HEK293 (cell line): ENCODE data around the gene LEP.

ENCODE experiments used
- GLIS1 ChIP-seq: fragments of 450-650 bp; formaldehyde crosslinking; IDR thresholded peaks from 2 replicates; pipeline ENCODE4 v1.5.1; 2016; ENCODE audit warnings: missing biosample characterization, missing genetic modification characterization
- REPIN1 ChIP-seq: fragments of 450-650 bp; formaldehyde crosslinking; IDR thresholded peaks from 2 replicates; pipeline ENCODE4 v1.5.1; 2017; ENCODE audit warnings: missing biosample characterization, missing genetic modification characterization, low read depth
- ZNF140 ChIP-seq: fragments of 450-650 bp; formaldehyde crosslinking; IDR thresholded peaks from 2 replicates; pipeline ENCODE4 v1.5.1; 2016; ENCODE audit warnings: missing biosample characterization, missing genetic modification characterization
- ZNF747 ChIP-seq: fragments of 450-650 bp; formaldehyde crosslinking; IDR thresholded peaks from 2 replicates; pipeline ENCODE4 v1.5.1; 2016; ENCODE audit warnings: missing biosample characterization, missing genetic modification characterization
- TF ChIP-seq, protein P1 (sequence below): fragments of 450-650 bp; formaldehyde crosslinking; IDR thresholded peaks from 2 replicates; pipeline ENCODE4 v1.5.1; 2016; ENCODE audit warnings: missing biosample characterization, missing genetic modification characterization
- TF ChIP-seq, protein P2 (sequence below): fragments of 450-650 bp; formaldehyde crosslinking; IDR thresholded peaks from 2 replicates; pipeline ENCODE4 v1.5.1; 2016; ENCODE audit warnings: missing biosample characterization, missing genetic modification characterization
- TF ChIP-seq, protein P3 (sequence below): fragments of 450-650 bp; formaldehyde crosslinking; IDR thresholded peaks from 2 replicates; pipeline ENCODE4 v1.5.1; 2016; ENCODE audit warnings: missing biosample characterization, missing genetic modification characterization
- TF ChIP-seq, protein P4 (sequence below): fragments of 450-650 bp; formaldehyde crosslinking; IDR thresholded peaks from 2 replicates; pipeline ENCODE4 v1.5.1; 2016; ENCODE audit warnings: missing biosample characterization, missing genetic modification characterization

DNA sequence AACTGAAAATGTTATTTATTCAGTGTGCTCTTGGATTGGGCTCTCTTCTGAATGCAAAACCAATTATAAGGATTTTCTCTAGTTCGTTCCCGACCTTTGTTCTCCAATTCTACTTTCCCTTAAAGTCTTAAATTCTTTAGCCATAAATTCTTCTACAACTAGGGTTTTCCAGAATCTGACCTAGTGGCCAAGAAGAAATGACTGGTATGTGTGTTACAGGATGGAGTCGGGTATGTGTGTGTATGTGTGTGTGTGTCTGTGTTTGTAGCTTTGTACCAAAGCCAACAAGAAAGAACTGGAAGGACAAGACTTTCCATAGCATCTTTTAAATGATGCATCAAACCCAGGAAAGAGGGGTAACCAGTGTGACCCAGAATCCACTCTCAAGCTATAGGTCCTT lies 25.8 kb upstream of the LEP start:
- TF ChIP-seq, protein P1, sequence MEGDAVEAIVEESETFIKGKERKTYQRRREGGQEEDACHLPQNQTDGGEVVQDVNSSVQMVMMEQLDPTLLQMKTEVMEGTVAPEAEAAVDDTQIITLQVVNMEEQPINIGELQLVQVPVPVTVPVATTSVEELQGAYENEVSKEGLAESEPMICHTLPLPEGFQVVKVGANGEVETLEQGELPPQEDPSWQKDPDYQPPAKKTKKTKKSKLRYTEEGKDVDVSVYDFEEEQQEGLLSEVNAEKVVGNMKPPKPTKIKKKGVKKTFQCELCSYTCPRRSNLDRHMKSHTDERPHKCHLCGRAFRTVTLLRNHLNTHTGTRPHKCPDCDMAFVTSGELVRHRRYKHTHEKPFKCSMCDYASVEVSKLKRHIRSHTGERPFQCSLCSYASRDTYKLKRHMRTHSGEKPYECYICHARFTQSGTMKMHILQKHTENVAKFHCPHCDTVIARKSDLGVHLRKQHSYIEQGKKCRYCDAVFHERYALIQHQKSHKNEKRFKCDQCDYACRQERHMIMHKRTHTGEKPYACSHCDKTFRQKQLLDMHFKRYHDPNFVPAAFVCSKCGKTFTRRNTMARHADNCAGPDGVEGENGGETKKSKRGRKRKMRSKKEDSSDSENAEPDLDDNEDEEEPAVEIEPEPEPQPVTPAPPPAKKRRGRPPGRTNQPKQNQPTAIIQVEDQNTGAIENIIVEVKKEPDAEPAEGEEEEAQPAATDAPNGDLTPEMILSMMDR (tag by site-specific recombination), result no peak
- TF ChIP-seq, protein P2, sequence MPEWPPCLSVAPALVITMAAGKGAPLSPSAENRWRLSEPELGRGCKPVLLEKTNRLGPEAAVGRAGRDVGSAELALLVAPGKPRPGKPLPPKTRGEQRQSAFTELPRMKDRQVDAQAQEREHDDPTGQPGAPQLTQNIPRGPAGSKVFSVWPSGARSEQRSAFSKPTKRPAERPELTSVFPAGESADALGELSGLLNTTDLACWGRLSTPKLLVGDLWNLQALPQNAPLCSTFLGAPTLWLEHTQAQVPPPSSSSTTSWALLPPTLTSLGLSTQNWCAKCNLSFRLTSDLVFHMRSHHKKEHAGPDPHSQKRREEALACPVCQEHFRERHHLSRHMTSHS (tag by site-specific recombination), result no peak
- TF ChIP-seq ZNF140 (tag by site-specific recombination) (no peak), REPIN1 (no peak), ZNF747 (no peak), GLIS1 (tag by site-specific recombination) (no peak)
- TF ChIP-seq, protein P3, sequence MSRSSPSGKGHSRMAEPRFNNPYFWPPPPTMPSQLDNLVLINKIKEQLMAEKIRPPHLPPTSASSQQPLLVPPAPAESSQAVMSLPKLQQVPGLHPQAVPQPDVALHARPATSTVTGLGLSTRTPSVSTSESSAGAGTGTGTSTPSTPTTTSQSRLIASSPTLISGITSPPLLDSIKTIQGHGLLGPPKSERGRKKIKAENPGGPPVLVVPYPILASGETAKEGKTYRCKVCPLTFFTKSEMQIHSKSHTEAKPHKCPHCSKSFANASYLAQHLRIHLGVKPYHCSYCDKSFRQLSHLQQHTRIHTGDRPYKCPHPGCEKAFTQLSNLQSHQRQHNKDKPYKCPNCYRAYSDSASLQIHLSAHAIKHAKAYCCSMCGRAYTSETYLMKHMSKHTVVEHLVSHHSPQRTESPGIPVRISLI (tag by site-specific recombination), result no peak
- TF ChIP-seq, protein P4, sequence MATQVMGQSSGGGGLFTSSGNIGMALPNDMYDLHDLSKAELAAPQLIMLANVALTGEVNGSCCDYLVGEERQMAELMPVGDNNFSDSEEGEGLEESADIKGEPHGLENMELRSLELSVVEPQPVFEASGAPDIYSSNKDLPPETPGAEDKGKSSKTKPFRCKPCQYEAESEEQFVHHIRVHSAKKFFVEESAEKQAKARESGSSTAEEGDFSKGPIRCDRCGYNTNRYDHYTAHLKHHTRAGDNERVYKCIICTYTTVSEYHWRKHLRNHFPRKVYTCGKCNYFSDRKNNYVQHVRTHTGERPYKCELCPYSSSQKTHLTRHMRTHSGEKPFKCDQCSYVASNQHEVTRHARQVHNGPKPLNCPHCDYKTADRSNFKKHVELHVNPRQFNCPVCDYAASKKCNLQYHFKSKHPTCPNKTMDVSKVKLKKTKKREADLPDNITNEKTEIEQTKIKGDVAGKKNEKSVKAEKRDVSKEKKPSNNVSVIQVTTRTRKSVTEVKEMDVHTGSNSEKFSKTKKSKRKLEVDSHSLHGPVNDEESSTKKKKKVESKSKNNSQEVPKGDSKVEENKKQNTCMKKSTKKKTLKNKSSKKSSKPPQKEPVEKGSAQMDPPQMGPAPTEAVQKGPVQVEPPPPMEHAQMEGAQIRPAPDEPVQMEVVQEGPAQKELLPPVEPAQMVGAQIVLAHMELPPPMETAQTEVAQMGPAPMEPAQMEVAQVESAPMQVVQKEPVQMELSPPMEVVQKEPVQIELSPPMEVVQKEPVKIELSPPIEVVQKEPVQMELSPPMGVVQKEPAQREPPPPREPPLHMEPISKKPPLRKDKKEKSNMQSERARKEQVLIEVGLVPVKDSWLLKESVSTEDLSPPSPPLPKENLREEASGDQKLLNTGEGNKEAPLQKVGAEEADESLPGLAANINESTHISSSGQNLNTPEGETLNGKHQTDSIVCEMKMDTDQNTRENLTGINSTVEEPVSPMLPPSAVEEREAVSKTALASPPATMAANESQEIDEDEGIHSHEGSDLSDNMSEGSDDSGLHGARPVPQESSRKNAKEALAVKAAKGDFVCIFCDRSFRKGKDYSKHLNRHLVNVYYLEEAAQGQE (tag by site-specific recombination), result no peak
